Testis (tissue), 3 donors: ENCODE measurements around the gene CBX8. TPM values are rescaled to one million over a fixed set of nuclear protein-coding genes. Genes with fewer than 3 reads are reported as not detected.

Experiments used
- DNase-seq: peaks from one replicate; pipeline ENCODE4 v3.0.0-alpha.2; 2019
- H3K27ac ChIP-seq, 2 donors: fragments of 200-600 bp; sonication (generic); one replicate each; pipeline ENCODE4 v1.5.1; 2019
- H3K27me3 ChIP-seq: fragments of 200-600 bp; sonication (generic); one replicate; pipeline ENCODE4 v1.5.1; 2019
- H3K36me3 ChIP-seq: fragments of 200-600 bp; sonication (generic); one replicate; pipeline ENCODE4 v1.5.1; 2017; ENCODE audit warnings: low read depth; ENCODE audit errors: missing control alignments
- H3K4me1 ChIP-seq: fragments of 200-600 bp; sonication (generic); one replicate; pipeline ENCODE4 v1.5.1; 2019
- H3K4me3 ChIP-seq, 2 donors: fragments of 200-600 bp; sonication (generic); one replicate each; pipeline ENCODE4 v1.5.1; 2017 to 2019
- H3K9me3 ChIP-seq: fragments of 200-600 bp; sonication (generic); one replicate; pipeline ENCODE4 v1.5.1; 2017
- CTCF ChIP-seq, 3 experiments: fragments of 450-650 bp in 2 of 3; fragments of 200-600 bp in 1 of 3; sonication (generic) in 1 of 3; IDR thresholded peaks; one replicate each; pipeline ENCODE4 v1.5.1; 2016 to 2019; ENCODE audit warnings: antibody characterized with exemption in 3 of 3, mild to moderate bottlenecking in 2 of 3, moderate library complexity in 1 of 3
- POLR2A ChIP-seq: fragments of 450-650 bp; IDR thresholded peaks from one replicate; pipeline ENCODE4 v1.6.1; 2017; ENCODE audit warnings: antibody characterized with exemption, mild to moderate bottlenecking, moderate library complexity
- WGBS, 2 donors: methylation state at CpG; one replicate each; pipeline ENCODE4 v1.1.5; 2018; 5-methylcytosine and 5-hydroxymethylcytosine counted together
- intact Hi-C: fragments of 100-400 bp; cut with DNase I; formaldehyde crosslinking; loops from one replicate; pipeline ENCODE4 v1.15.1; 2023; ENCODE audit warnings: low total_unique reads
- polyA plus RNA-seq: library from polyadenylated mRNA; stranded (reverse); fragments of 350-450 nt; fragmentation: Illumina TruSeq; extraction: RNeasy Lipid Tissue Mini Kit (QIAGEN cat#74804); gene quantifications from one replicate; pipeline ENCODE4 v1.2.3, GENCODE V29; 2014; ENCODE audit warnings: low read depth, low replicate concordance; ENCODE audit not compliant: insufficient read depth
- total RNA-seq, 2 donors: library from RNA; depleted of rRNA; stranded (reverse); fragments of >200 nt; gene quantifications; one replicate each; pipeline ENCODE4 v1.2.3, GENCODE V29; 2016

The CBX8 gene
- total and polyA plus RNA-seq, 3 donors from 2014 or later = 13.8 to 22.4 (median 13.9) TPM

GRCh38 chr17:79843474-79843815 is 46.6 kb upstream of the CBX8 start:
- Histone ChIP-seq H3K9me3 (no peaks in the 10 kb centered on the region), H3K27me3 (peaks cover 4% of the 10 kb centered on the region), H3K4me3 (peak overlapping the region; percentile 56 to 60), H3K36me3 (no peaks in the 10 kb centered on the region), H3K4me1 (peaks cover 26% of the 10 kb centered on the region), H3K27ac (peak overlapping the region; percentile 40 to 78)
- no peak for DNase-seq
- intact Hi-C loops = loop anchor here (5.0 kb wide), 1 partner anchor 46 kb away; the partner anchor contains the start of gene CBX8
- 1 to 2% methylated on average over 25 to 31 of the region's 39 CpGs for WGBS, 2 donors
- TF ChIP-seq POLR2A (no peak), CTCF (IDR thresholded peaks at IDR 0.05) (no peak)

- peaks cover 4% of the 10 kb centered on the region for H3K27me3 ChIP-seq
- 8 to 14% methylated on average over 23 to 66 of the region's 66 CpGs for WGBS, 2 donors
- intact Hi-C loops = loop anchor here (5.0 kb wide), 1 partner anchor 46 kb away; the partner anchor contains the start of gene CBX8
These were observed 46.0 kb upstream of the CBX8 start for GRCh38 chr17:79842656-79843473.

GRCh38 chr17:79842136-79842655 is 45.3 kb upstream of the CBX8 start:
- no peak for DNase-seq
- peaks cover 4% of the 10 kb centered on the region for H3K27me3 ChIP-seq
- H3K9me3 ChIP-seq = no peaks in the 10 kb centered on the region
- H3K4me1 ChIP-seq = peaks cover 35% of the 10 kb centered on the region
- H3K36me3 ChIP-seq = no peaks in the 10 kb centered on the region
- 22% methylated on average over 16 of the region's 20 CpGs; no CpG with 5 or more reads in 1 of the 2 donors for WGBS, 2 donors
- H3K27ac ChIP-seq = no peak overlapping the region
- no peak for TF ChIP-seq CTCF (IDR thresholded peaks at IDR 0.05)
- TF ChIP-seq POLR2A = no peak
- no peak overlapping the region for H3K4me3 ChIP-seq
- intact Hi-C loops = loop anchor here (5.0 kb wide), 1 partner anchor 45 kb away; the partner anchor contains the start of gene CBX8

More at GRCh38 chr17:79842656-79843473, 46.0 kb upstream of the CBX8 start:
- Histone ChIP-seq H3K27ac (peak overlapping the region in 1 of 2 donors; percentile 78), H3K4me1 (peaks cover 28% of the 10 kb centered on the region), H3K36me3 (no peaks in the 10 kb centered on the region), H3K4me3 (peak overlapping the region; percentile 56 to 60), H3K9me3 (no peaks in the 10 kb centered on the region)
- DNase-seq = no peak
- TF ChIP-seq CTCF (IDR thresholded peaks at IDR 0.05) (peak in 2 of 3 experiments; percentile 7 to 26), POLR2A (no peak)

- WGBS, 2 donors = 10 to 21% methylated on average over 19 to 55 of the region's 55 CpGs
- Histone ChIP-seq H3K36me3 (no peaks in the 10 kb centered on the region), H3K27ac (no peak overlapping the region), H3K4me1 (peaks cover 41% of the 10 kb centered on the region), H3K27me3 (peaks cover 4% of the 10 kb centered on the region), H3K9me3 (no peaks in the 10 kb centered on the region), H3K4me3 (no peak overlapping the region)
- intact Hi-C loops = loop anchor here (5.0 kb wide), 1 partner anchor 44 kb away; the partner anchor contains the start of gene CBX8
- TF ChIP-seq CTCF (IDR thresholded peaks at IDR 0.05) (no peak), POLR2A (no peak)
- DNase-seq = no peak
These were observed 44.7 kb upstream of the CBX8 start for GRCh38 chr17:79841369-79842135.
